Fibroblast of skin of abdomen (primary cell): ENCODE results near the gene PRSS48. TPM values are rescaled to one million over a fixed set of nuclear protein-coding genes. Genes with fewer than 3 reads are reported as not detected.
A peak's percentile ranks its signal among the peaks of the same experiment; 100 is the strongest.
"Not testable (repeated sequence)": the region's sequence is repeated elsewhere in the genome, so short reads cannot be mapped to it uniquely, and the experiment has no call there.

Source experiments
- DNase-seq: peaks from one replicate; pipeline ENCODE4 v3.0.0-alpha.2; 2013
- polyA plus RNA-seq, 2 experiments: library from polyadenylated mRNA; unstranded; fragments of 120-200 nt; gene quantifications; one replicate each; pipeline ENCODE4 v1.2.1, GENCODE V29; 2013; ENCODE audit not compliant: insufficient read length in 2 of 2

Gene PRSS48, protein sequence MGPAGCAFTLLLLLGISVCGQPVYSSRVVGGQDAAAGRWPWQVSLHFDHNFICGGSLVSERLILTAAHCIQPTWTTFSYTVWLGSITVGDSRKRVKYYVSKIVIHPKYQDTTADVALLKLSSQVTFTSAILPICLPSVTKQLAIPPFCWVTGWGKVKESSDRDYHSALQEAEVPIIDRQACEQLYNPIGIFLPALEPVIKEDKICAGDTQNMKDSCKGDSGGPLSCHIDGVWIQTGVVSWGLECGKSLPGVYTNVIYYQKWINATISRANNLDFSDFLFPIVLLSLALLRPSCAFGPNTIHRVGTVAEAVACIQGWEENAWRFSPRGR
- polyA plus RNA-seq (2013, experiment 1 of 2; ENCODE audit: insufficient read length) = not detected
- not detected for polyA plus RNA-seq (2013, experiment 2 of 2; ENCODE audit: insufficient read length)

DNA sequence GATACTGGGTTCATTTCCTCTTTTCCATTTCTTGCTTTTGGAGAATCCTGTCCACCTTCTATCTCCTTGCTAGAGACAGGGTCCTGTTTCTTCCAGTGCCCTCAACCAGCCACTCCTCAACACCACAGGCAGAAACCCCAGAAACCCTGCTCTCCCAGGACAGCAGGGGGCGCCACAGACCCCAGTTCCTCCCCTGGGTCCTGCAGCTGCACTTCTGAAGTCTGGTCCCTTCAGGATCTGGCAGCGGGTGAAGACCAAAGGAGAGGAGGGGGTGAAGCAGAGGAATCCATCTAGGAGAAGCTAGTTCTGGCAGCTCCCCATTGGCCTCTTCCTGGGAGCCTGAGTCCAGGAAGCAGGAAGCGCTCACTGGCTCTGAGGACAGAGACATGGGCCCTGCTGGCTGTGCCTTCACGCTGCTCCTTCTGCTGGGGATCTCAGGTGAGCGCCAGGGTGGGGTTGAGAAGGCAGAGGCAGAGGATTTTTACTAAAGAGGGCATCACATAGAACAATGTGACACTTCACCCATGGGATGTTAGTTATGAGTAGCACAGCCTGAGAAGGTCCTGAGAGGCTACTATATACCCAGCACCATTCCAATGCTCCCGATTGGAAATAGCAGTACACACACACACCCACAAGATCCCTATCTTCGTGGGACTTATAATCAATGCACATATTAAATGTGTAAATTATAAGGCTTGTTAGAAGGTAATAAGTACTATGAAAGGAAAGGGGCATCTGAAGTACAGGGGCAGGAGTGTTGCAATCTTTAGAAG lies at the start of gene PRSS48:
TSS of gene PRSS48 (plus strand) at position 375 of the 776 bp plus-strand sequence. CDS start at position 387, 12 bp downstream.
- DNase-seq = peak; percentile 55

DNA sequence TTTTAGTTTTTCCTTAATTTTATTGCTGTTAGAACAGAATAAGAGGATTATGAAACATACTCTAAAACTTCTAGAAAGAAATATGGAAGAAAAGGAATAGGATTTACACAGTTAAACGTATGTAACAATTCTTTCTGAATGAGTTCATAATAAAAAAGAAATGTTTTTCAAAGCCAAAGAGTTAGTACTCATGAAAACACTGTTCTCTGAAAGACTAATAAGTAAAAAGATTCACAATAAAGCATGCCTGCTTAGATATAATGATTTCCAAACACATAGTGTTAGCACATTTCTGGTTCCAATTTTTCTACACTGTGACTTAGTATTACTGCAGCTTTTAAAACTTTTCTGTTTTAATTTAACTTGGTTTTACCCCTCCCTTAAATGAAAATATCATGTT lies 49.8 kb upstream of the PRSS48 start:
- DNase-seq = no peak

DNA sequence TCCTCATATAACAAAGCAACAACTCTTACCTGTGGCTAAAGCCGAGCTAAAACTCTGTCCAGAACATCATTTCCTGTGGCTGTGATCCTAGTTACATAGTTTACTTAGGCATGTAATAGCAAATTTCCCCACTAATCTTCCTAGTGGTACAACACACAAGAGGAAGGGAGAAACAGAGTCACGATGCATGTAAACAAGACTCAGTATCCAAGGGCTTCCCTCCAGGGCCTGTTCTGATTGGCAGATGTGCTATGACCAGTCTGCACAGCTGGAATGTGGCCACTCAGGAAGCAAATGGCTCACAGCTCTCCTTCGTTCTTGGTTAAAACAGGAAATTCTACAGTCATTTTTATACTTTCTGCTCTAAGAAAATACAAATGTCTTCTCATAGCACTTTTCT lies 49.2 kb upstream of the PRSS48 start:
- peak; percentile 76 for DNase-seq

DNA sequence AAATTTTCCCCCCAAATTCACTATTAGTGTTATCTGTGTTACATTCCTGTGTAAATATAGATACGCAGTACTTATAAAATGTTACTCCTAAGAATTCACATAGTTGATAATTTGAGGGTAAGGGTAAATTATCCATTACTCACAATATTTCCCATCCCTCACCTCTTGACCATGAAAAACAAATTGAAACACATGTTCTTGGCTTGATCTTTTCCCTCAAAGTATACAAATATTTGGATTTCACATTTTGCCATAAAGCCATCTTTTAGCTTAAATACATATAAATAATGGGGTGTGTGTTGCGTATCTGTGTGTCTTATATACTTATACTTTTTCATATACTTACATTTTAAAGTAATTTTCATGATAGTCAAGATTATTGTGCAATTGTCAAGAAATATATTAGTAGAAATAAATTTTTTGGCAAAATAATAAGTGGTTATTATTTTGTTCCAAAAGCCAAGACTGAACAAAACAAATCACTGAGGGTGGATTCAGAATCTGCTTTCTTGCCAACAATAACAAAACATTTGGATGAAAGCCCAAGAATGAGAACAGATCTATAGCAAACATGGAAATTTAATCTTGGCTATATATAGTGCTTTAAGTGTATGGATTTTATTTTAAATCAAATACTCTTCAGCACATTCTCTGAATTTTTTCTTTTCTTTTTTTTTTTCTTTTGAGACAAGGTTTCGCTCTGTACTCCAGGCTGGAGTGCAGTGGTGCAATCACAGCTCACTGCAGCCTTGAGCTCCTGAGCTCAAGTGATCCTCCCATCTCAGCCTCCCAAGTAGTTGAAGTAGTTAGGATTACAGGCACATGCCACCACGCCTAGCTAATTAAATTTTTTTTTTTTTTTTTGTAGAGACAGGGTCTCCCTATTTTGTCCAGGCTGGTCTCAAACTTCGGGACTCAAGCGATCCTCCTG lies 48.5 kb upstream of the PRSS48 start:
- DNase-seq = peak; percentile 69

DNA sequence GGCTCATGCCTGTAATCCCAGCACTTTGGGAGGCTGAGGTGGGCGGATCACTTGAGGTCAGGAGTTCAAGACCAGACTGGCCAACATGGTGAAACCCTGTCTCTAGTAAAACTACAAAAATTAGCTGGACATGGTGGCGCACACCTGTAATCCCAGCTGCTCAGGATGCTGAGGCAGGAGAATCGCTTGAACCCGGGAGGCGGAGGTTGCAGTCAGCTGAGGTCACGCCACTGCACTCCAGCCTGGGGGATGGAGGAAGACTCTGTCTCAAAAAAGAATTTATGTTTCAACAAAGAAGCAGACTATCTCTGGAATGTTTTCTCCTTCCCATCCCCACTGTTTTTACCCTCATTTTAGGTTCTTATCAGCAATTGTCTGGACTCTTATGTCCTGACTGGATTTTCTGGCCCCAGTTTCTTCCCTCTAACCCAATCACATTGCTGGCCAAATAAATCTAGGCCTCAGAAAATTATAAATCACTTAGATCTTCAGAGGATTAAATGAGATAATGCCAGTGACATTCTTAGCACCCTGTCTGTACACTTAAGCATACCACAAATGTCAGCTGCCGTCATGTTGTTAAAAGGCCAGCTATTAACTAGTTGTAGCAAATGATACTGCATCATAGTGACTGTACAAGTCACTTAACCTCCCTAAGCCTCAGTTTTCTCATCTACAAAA lies 44.9 kb upstream of the PRSS48 start:
- peak; percentile 33 for DNase-seq

DNA sequence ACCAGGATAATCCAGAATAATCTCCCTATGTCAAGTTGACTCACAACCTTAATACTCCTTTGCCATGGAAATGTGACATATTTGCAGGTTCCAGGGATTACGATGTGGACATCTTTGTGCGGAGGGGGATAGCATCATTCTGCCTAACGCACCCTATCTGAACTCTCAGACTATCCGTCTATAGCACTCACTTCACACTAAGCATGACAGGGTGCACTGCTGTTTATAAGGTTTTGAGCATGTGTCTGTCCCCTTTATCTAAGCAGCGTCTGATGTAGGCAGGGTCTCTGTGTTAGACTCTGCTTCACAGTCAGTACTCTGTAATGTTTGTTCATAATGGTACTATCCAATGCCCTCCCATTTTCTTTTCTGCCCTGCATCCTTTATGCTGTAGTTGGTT lies 43.4 kb upstream of the PRSS48 start:
- no peak for DNase-seq

DNA sequence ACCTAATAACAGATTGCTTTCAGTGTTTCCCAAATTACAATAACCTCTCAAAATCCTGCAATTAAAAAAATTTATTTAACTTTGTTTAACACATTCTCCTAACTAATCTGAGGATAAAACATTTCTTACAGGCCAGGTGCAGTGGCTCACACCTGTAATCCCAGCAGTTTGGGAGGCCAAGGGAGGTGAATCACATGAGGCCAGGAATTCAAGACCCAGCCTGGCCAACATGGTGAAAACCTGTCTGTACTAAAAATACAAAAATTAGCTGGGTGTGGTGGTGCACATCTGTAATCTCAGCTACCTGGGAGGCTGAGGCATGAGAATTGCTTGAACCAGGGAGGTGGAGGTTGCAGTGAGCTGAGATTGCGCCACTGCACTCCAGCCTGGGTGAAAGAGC lies 41.6 kb upstream of the PRSS48 start:
- DNase-seq = not testable (repeated sequence)

DNA sequence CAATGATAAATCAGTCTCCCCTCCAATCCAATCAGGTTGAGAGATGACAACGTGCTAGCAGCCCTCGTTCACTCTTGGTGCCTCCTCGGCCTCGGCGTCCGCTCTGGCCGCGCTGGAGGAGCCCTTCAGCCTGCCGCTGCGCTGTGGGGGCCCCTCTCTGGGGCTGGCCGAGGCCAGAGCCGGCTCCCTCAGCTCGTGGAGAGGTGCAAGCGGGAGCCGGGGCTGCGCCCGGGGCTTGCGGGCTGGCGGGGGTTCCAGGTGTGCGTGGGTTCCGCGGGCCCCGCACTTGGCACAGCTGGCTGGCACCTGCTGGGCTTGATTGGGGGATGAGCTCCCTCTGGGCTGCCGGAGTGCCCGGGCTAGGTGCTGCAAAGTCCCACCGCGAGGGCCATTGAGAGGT lies 40.9 kb upstream of the PRSS48 start:
- no peak for DNase-seq

DNA sequence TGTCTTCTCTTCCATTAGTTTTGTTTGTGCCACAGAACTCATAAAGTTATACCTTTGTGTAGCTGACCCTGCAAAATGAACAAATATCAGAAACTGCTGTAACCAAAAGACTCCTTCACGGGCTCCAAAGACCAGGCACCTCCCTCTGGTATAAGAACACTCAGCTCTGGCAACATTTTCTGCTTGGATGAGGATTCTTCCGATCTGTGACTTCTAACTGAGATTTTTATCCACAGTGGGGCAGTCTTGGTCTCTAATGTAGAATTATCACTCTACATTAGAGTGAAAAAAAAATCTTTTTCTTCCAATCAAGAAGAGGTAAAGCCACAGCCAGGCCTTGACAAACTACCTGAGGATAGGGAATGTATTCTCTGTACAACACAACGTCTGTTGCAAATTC lies 38.5 kb upstream of the PRSS48 start:
- peak; percentile 17 for DNase-seq

DNA sequence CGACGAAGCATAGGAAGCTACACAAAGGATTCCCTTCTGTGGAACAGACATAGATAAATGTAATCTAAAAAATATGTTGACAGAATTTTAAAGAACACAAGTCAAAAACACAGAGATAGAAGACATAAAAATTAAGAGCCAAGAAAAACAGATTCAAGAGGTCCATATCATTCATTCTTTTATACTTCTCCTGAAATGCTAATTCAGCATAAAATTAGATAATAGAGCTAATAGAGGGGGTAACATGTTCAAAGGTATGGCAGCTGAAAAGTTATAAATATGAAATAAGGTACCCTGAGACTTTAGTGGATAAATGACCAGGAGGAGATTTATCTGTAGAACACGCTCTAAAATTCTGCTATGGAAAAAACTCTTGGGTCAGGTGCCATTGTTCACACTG lies 37.4 kb upstream of the PRSS48 start:
- no peak for DNase-seq

DNA sequence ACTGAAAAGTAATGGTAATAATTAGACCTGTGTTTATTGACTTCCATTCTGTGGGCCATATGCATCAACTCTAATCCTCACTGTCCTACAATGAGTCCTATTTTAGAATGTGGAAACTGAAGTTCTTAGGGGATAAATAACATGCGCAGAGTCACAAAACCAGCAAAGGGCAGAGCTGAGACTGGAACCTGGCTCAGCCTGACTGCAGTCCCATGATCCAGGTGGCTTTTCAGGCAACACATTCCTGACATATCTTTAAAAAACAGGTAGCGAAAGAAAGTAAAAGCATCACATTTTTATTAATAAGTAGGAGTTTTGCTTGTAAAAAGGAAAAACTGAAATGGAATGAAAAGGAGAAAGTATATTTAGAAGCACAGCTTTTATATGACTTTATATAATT lies 34.7 kb upstream of the PRSS48 start:
- no peak for DNase-seq

DNA sequence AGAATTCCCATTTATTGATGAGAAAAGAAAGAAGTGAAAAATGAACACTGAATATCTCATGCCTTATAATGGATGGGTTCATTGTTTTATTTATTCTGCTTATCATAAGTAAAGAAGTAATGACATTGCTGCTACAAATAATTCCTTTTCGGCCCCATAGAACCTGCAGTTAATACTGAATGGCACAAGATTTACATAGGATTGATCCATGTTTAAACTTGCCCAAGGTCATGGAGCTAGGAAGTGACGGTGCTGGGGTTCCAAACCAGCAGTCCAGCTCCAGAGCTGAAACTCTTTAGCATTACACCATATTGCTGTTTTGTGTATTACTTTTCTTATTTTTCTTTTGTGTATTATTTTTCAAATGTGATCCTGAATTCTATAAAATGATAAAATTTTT lies 30.2 kb upstream of the PRSS48 start:
- no peak for DNase-seq

DNA sequence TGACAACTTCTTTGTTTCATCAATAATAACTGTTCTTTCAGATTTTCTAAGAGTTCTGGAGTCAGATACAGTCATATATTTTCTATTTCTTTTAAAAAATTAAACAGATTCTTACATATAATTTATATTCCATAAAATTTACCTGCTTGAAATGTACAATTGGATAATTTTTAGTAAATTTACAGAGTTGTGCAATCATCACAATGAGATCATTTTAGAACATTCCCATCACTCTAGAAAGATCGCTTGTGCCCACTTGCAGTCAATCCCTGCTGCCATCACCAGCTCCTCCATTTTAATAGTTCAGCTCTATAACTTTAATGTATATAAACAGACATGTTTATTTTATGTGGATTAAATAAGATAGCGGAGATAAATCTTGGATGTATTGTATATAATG lies 29.6 kb upstream of the PRSS48 start:
- no peak for DNase-seq

DNA sequence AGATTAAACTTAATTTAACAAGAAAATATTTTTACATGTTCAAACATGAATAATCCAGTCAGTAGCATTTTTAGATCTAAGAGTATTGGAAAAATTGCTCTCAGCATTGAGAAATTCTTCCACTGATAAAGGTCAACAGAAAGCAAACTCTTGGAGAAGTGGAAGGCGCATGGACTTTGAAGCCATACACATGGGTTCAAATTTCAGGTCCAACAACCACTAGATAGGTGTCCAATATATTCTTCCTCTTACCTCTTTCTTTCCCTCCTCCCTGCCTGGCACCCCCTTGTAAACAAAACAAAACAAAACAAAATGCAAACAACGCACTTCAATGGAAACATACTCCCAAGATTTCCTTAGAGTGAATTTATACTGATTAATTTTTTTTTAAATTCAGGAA lies 28.4 kb upstream of the PRSS48 start:
- DNase-seq = no peak

DNA sequence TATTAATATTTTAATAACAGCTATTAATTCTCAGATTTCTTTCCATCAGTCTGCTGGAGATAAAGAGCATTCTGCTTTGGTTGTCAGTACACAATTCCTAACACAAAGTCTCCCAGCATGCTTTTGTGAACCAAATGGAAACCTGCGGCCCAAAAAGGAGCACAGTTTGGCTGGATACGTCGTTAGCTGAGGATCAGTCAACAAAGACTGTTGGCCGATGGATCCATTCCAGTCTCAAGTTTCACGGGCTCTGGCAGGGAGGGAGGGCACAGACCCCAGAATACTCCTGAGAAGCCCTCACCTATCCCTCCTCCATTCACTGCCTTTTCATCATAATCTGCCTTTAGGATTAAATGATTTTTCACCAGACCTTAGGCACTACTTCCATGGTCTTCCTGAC lies 26.3 kb upstream of the PRSS48 start:
- no peak for DNase-seq

DNA sequence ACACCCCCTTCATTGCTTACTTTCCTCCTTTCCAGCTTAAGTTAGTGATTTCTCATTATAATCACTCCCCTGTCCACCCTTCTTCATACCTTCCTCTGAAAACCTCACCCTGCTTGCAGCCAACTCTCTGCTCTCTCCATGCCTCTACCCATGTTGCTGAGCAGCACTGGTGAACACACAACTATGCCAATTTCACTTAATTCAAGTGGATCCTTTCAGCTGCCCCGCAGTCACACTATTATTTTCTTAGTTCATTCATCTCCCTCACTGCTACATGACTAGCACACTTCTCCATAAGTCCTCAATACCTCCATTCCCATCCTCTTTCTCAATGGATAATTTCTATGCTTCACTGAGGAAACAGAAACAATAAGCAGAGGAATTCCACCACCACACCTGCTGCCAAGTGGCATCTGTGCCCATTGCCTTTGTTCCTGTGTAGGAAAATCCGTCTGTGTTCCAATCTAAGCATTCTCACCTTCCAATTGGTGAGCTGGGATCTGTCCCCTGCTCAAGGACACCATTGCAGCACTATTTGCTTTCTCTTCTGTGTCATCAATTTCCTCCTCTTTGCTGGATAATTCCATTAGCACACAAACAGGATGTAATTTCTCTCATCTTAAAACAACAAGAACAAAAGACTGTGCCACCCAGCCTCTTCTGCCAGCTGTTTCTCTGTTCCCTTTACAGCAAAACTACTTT lies 25.2 kb upstream of the PRSS48 start:
- DNase-seq = no peak

DNA sequence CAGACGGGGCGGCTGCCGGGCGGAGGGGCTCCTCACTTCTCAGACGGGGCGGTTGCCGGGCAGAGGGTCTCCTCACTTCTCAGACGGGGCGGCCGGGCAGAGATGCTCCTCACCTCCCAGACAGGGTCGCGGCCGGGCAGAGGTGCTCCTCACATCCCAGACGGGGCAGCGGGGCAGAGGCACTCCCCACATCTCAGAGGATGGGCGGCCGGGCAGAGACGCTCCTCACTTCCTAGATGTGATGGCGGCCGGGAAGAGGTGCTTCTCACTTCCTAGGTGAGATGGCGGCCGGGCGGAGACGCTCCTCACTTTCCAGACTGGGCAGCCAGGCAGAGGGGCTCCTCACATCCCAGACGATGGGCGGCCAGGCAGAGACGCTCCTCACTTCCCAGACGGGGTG lies 21.7 kb upstream of the PRSS48 start:
- not testable (repeated sequence) for DNase-seq

DNA sequence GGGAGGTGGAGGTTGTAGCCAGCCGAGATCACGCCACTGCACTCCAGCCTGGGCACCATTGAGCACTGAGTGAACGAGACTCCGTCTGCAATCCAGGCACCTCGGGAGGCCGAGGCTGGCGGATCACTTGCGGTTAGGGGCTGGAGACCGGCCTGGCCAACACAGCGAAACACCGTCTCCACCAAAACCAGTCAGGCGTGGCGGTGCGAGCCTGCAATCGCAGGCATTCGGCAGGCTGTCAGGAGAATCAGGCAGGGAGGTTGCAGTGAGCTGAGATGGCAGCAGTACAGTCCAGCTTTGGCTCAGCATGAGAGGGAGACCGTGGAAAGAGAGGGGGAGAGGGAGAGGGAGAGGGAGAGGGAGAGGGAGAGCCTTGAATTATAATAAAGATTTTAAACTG lies 21.3 kb upstream of the PRSS48 start:
- not testable (repeated sequence) for DNase-seq

DNA sequence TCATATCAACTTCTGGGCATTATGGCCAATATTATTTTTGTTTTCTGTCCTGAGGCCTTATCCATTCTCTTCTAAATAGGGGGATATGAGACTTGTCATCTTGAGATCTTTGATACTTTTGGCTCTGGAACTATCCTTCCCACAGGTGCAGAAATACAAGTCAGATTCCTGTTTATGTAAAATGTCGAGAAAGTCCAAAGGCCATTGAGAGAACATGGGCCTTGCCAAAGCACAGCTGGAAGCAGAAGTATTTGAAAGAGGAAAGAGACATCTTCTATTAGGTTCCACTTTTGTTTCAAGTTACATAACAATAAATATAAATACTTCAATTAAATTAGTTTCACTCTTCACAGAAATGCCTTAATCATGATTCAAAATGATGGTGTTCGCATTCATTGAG lies 20.8 kb upstream of the PRSS48 start:
- DNase-seq = no peak

DNA sequence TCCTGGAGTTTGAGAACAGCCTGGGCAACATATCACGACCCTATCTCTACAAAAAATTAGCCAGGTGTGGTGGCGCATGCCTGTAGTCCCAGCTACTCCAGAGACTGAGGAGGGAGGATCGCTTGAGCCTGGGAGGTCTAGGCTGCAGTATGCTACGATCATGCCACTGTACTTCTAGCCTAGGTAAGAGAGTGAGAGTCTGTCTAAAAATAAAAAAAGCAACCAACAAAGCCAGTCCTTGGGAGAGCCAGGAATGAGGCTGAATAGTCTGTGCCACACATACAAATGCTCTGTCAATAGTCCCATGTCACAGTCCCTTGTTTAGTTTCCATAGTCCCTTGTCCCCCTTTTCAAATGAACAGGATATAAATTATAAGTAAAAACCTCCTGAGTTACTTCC lies 19.3 kb upstream of the PRSS48 start:
- DNase-seq = no peak

DNA sequence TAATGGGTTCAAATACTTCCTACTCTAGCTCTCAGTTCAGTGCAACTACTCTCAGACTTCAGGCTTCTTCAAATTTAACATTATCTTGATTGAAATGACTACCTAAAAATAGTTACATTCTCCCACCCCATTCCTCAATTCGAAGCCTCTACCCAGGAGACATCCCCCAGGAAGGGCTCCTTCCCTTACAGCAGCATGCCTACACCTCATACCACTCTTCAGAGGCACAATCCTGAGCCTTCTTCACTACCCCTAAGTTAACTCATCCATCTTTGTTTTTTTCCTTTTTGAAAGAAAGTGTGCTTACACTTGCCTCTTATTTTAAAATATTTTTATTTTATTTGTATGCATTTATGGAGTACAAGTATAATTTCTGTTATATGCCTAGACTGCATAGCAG lies 17.2 kb upstream of the PRSS48 start:
- DNase-seq = no peak

DNA sequence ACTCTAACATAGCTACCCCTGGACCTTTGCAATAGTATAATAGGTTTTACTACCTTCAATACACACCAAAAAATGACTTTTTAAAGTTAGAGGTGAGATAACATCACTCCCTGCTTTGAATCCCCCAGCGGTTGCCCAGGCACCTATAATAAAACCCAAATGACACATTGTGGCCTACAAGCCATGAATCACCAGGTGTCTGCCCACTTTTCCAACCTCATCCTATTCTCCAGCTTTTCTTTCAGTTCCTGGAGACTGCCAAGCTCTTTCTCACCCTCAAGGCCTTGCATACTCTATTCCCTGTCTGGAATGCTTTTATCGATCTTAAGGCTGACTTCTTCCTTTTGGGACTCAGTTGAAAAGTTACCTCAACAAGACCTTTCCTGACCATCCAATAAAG lies 16.4 kb upstream of the PRSS48 start:
- peak; percentile 8 for DNase-seq
